Caco-2 (cell line): ENCODE measurements around the gene ENTPD2. TPM values are rescaled to one million over a fixed set of nuclear protein-coding genes. Genes with fewer than 3 reads are reported as not detected.

Source experiments
- BruUV-seq: library from RNA; stranded (reverse); fragments of 400-500 nt; replicated peaks from 2 replicates; lab custom pipeline; 2021; lab: Mats Ljungman, UMichigan
- CTCF ChIA-PET: fragments of 300-600 bp; sonication (Branson Sonifier 250); formaldehyde crosslinking; loops from one replicate; lab custom pipeline; 2022; ENCODE audit warnings: antibody characterized with exemption; lab: Charles Lee
- POLR2A ChIA-PET: fragments of 300-600 bp; sonication (Branson Sonifier 250); formaldehyde crosslinking; loops from one replicate; lab custom pipeline; 2022; ENCODE audit warnings: antibody characterized with exemption; lab: Charles Lee
- DNase-seq, 2 experiments: peaks; one replicate each; pipeline versions ENCODE4 v3.0.0 to v3.0.0-alpha.2; 2020 to 2022
- H3K27me3 ChIP-seq: replicated peaks from 2 replicates; pipeline ENCODE4 v1.6.0; 2011; ENCODE audit warnings: low read length; ENCODE audit not compliant: control insufficient read depth, insufficient read depth
- H3K36me3 ChIP-seq: 2 replicates; pipeline ENCODE4 v1.5.1; 2011; ENCODE audit warnings: low read length; ENCODE audit not compliant: control insufficient read depth, insufficient read depth
- H3K4me1 ChIP-seq: fragments of 250-450 bp; sonication (Bioruptor Pico); 2 replicates; pipeline ENCODE4 v1.5.1; 2020; ENCODE audit warnings: mild to moderate bottlenecking
- H3K4me3 ChIP-seq: 2 replicates; pipeline ENCODE4 v1.5.1; 2011; ENCODE audit warnings: low read depth, mild to moderate bottlenecking, control low read depth, low read length
- H3K9me3 ChIP-seq: fragments of 250-450 bp; sonication (Bioruptor Pico); 2 replicates; pipeline ENCODE4 v1.5.1; 2020; ENCODE audit warnings: mild to moderate bottlenecking, moderate library complexity
- H3K27ac Mint-ChIP-seq: one replicate; pipeline ENCODE4 v1.8.0; 2022; ENCODE audit warnings: mixed read lengths; ENCODE audit not compliant: unreplicated experiment
- H3K27me3 Mint-ChIP-seq: one replicate; pipeline ENCODE4 v1.8.0; 2022; ENCODE audit warnings: mixed read lengths; ENCODE audit not compliant: insufficient read depth, unreplicated experiment
- H3K36me3 Mint-ChIP-seq: one replicate; pipeline ENCODE4 v1.8.0; 2022; ENCODE audit warnings: mild to moderate bottlenecking, mixed read lengths; ENCODE audit not compliant: insufficient read depth, unreplicated experiment
- H3K4me1 Mint-ChIP-seq: one replicate; pipeline ENCODE4 v1.8.0; 2022; ENCODE audit warnings: low read depth, mixed read lengths; ENCODE audit not compliant: unreplicated experiment
- H3K4me3 Mint-ChIP-seq: one replicate; pipeline ENCODE4 v1.8.0; 2022; ENCODE audit warnings: mild to moderate bottlenecking, moderate library complexity, mixed read lengths; ENCODE audit not compliant: unreplicated experiment
- H3K9me3 Mint-ChIP-seq: one replicate; pipeline ENCODE4 v1.8.0; 2022; ENCODE audit warnings: mixed read lengths; ENCODE audit not compliant: unreplicated experiment
- intact Hi-C: fragments of 100-400 bp; cut with micrococcal nuclease; formaldehyde crosslinking; loops from one replicate; pipeline ENCODE4 v1.10.0; 2022; ENCODE audit not compliant: unreplicated experiment
- total RNA-seq: library from RNA; stranded (reverse); gene quantifications from 2 replicates; pipeline ENCODE4 v1.2.3, GENCODE V29; 2022
- TF ChIP-seq, protein P1 (sequence below), 2 experiments: fragments of 200-600 bp in 1 of 2; IDR thresholded peaks; 1 replicate in 1 of 2; 2 replicates in 1 of 2; pipeline versions ENCODE4 v1.5.1 to v1.8.0; 2011 to 2022; ENCODE audit warnings: antibody characterized with exemption in 1 of 2, control low read depth in 1 of 2, inconsistent platforms in 1 of 2, low read depth in 1 of 2, low read length in 1 of 2, mild to moderate bottlenecking in 1 of 2, moderate library complexity in 1 of 2; ENCODE audit not compliant: insufficient read depth in 1 of 2, severe bottlenecking in 1 of 2, unreplicated experiment in 1 of 2

Gene ENTPD2
- total RNA-seq, 1 experiment from 2014 or later = 2.9 TPM

DNA sequence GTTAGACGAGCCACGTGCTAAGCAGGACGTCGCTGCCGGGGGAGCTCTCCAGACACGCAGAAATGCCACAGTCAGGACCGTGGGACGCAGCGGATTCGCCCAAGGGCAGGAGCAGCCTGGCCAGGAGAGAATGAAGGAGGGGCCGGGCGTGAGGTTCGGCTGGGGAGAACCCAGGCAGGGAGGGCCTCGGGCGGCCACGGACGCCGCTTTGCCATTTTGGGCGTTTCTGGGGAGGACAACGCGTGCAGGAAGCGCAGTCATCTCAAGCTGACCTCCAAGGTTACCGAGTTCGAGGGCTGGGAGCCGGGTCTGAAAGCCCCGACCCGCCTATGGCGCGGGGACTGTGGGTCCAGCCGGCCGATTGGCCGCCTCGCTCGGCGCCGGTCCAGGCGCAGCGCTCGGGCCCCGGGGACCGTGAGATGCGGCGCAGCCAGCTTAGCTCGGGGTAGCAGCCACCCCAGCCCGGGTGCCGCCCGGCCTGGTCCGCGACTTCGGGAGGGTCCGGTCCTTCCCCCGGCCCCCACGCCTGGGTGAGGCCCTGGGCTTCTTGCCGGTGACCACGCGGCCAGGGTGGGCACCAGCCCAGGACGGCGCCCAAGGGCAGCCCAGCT, 32.2 kb upstream of the ENTPD2 start:
- no peaks in the 10 kb centered on the region; the same call in 1 of the 2 replicates for H3K36me3 ChIP-seq
- no TSS peak for BruUV-seq
- H3K36me3 Mint-ChIP-seq = peaks cover 22% of the 10 kb centered on the region
- TF ChIP-seq, protein P1, sequence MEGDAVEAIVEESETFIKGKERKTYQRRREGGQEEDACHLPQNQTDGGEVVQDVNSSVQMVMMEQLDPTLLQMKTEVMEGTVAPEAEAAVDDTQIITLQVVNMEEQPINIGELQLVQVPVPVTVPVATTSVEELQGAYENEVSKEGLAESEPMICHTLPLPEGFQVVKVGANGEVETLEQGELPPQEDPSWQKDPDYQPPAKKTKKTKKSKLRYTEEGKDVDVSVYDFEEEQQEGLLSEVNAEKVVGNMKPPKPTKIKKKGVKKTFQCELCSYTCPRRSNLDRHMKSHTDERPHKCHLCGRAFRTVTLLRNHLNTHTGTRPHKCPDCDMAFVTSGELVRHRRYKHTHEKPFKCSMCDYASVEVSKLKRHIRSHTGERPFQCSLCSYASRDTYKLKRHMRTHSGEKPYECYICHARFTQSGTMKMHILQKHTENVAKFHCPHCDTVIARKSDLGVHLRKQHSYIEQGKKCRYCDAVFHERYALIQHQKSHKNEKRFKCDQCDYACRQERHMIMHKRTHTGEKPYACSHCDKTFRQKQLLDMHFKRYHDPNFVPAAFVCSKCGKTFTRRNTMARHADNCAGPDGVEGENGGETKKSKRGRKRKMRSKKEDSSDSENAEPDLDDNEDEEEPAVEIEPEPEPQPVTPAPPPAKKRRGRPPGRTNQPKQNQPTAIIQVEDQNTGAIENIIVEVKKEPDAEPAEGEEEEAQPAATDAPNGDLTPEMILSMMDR (IDR thresholded peaks at IDR 0.05; ENCODE audit: insufficient read depth in 1 of 2, low read depth in 1 of 2, low read length in 1 of 2, severe bottlenecking in 1 of 2, unreplicated experiment in 1 of 2) = no peak
- no peaks in the 10 kb centered on the region for H3K27me3 Mint-ChIP-seq
- H3K9me3 Mint-ChIP-seq = no peaks in the 10 kb centered on the region
- H3K4me1 Mint-ChIP-seq = peaks cover 15% of the 10 kb centered on the region
- POLR2A ChIA-PET = interaction anchor here (0.6 to 1.8 kb wide), 15 partner anchors 14 to 393 kb away, joined by 3 to 24 read pairs (median 5); partner anchors contain the start of genes NRARP, PAXX, RABL6 and SAPCD2
- DNase-seq = peak; percentile 69 to 79
- peak overlapping the region; percentile 100 for H3K27ac Mint-ChIP-seq
- H3K4me3 Mint-ChIP-seq = peak overlapping the region; percentile 100
- H3K4me1 ChIP-seq = peaks cover 7% of the 10 kb centered on the region
- no peaks in the 10 kb centered on the region for H3K9me3 ChIP-seq
- CTCF ChIA-PET = interaction anchor here (0.6 to 2.9 kb wide), 18 partner anchors 10 to 324 kb away, joined by 3 to 42 read pairs (median 6); partner anchors contain the start of genes AJM1, NPDC1 and SAPCD2
- H3K27me3 ChIP-seq = no peaks in the 10 kb centered on the region
- peak overlapping the region; percentile 75 for H3K4me3 ChIP-seq
- intact Hi-C loops = loop anchor here (1.0 kb wide), 1 partner anchor 16 kb away; the partner anchor contains the start of gene SAPCD2

GRCh38 chr9:137084526-137084925, 30.7 kb upstream of the ENTPD2 start:
- TF ChIP-seq, protein P1 (IDR thresholded peaks at IDR 0.05; ENCODE audit: insufficient read depth in 1 of 2, low read depth in 1 of 2, low read length in 1 of 2, severe bottlenecking in 1 of 2, unreplicated experiment in 1 of 2) = no peak
- intact Hi-C loops = no loop called here
- Mint-ChIP-seq H3K4me1 (peaks cover 15% of the 10 kb centered on the region), H3K4me3 (no peak overlapping the region), H3K27me3 (no peaks in the 10 kb centered on the region), H3K36me3 (peaks cover 25% of the 10 kb centered on the region), H3K27ac (no peak overlapping the region), H3K9me3 (no peaks in the 10 kb centered on the region)
- no peak overlapping the region for H3K4me3 ChIP-seq
- CTCF ChIA-PET = interaction anchor here (0.6 to 2.9 kb wide), 2 partner anchors 17 to 659 kb away, joined by 3 to 42 read pairs; no protein-coding TSS in a partner anchor
- H3K36me3 ChIP-seq = peaks cover 1% of the 10 kb centered on the region
- H3K4me1 ChIP-seq = peaks cover 7% of the 10 kb centered on the region
- H3K9me3 ChIP-seq = no peaks in the 10 kb centered on the region
- POLR2A ChIA-PET = interaction anchor here (0.6 kb wide), 1 partner anchor 542 kb away, joined by 4 read pairs; no protein-coding TSS in a partner anchor
- no peak for DNase-seq
- BruUV-seq = no TSS peak
- no peaks in the 10 kb centered on the region for H3K27me3 ChIP-seq

- no TSS peak for BruUV-seq
- Mint-ChIP-seq H3K27me3 (no peaks in the 10 kb centered on the region), H3K27ac (no peak overlapping the region), H3K4me1 (peaks cover 15% of the 10 kb centered on the region), H3K9me3 (no peaks in the 10 kb centered on the region), H3K4me3 (no peak overlapping the region), H3K36me3 (peaks cover 19% of the 10 kb centered on the region)
- H3K9me3 ChIP-seq = no peaks in the 10 kb centered on the region
- peaks cover 8% of the 10 kb centered on the region for H3K4me1 ChIP-seq
- ChIA-PET CTCF (no interaction called here), POLR2A (no interaction called here)
- intact Hi-C loops = no loop called here
- H3K4me3 ChIP-seq = no peak overlapping the region
- no peaks in the 10 kb centered on the region for H3K27me3 ChIP-seq
- peaks cover 1% of the 10 kb centered on the region for H3K36me3 ChIP-seq
- TF ChIP-seq, protein P1 (IDR thresholded peaks at IDR 0.05; ENCODE audit: insufficient read depth in 1 of 2, low read depth in 1 of 2, low read length in 1 of 2, severe bottlenecking in 1 of 2, unreplicated experiment in 1 of 2) = no peak
- DNase-seq = no peak
These were observed 29.6 kb upstream of the ENTPD2 start for GRCh38 chr9:137083394-137084004.
